HEK293 (cell line): Measurements from ENCODE around the gene S100A11.

Source experiments
- KLF10 ChIP-seq: fragments of 450-650 bp; IDR thresholded peaks from 2 replicates; pipeline ENCODE4 v1.5.1; 2018; ENCODE audit warnings: missing biosample characterization, mild to moderate bottlenecking, missing genetic modification characterization
- RBAK ChIP-seq: fragments of 450-650 bp; formaldehyde crosslinking; IDR thresholded peaks from 2 replicates; pipeline ENCODE4 v1.5.1; 2016; ENCODE audit warnings: missing biosample characterization, missing genetic modification characterization
- YY1 ChIP-seq: fragments of 450-650 bp; formaldehyde crosslinking; IDR thresholded peaks from 2 replicates; pipeline ENCODE4 v1.5.1; 2018; ENCODE audit warnings: missing biosample characterization, missing genetic modification characterization
- ZNF121 ChIP-seq: fragments of 450-650 bp; formaldehyde crosslinking; IDR thresholded peaks from 2 replicates; pipeline ENCODE4 v1.5.1; 2016; ENCODE audit warnings: missing biosample characterization, missing genetic modification characterization
- ZNF175 ChIP-seq: fragments of 450-650 bp; formaldehyde crosslinking; IDR thresholded peaks from 2 replicates; pipeline ENCODE4 v1.5.1; 2016; ENCODE audit warnings: missing biosample characterization, missing genetic modification characterization
- ZNF19 ChIP-seq: fragments of 450-650 bp; formaldehyde crosslinking; IDR thresholded peaks from 2 replicates; pipeline ENCODE4; 2016; ENCODE audit warnings: missing biosample characterization, missing genetic modification characterization, low read depth
- ZNF302 ChIP-seq: fragments of 450-650 bp; formaldehyde crosslinking; IDR thresholded peaks from 2 replicates; pipeline ENCODE4 v1.5.1; 2016; ENCODE audit warnings: missing biosample characterization, missing genetic modification characterization, low read depth
- ZNF324 ChIP-seq: fragments of 450-650 bp; formaldehyde crosslinking; IDR thresholded peaks from 2 replicates; pipeline ENCODE4 v1.5.1; 2016; ENCODE audit warnings: missing biosample characterization, missing genetic modification characterization
- ZNF514 ChIP-seq: fragments of 450-650 bp; formaldehyde crosslinking; IDR thresholded peaks from 2 replicates; pipeline ENCODE4 v1.5.1; 2016; ENCODE audit warnings: missing biosample characterization, missing genetic modification characterization
- ZNF776 ChIP-seq: fragments of 450-650 bp; formaldehyde crosslinking; IDR thresholded peaks from 2 replicates; pipeline ENCODE4 v1.5.0; 2017; ENCODE audit warnings: missing biosample characterization, missing genetic modification characterization, borderline replicate concordance
- TF ChIP-seq, protein P1 (sequence below): fragments of 450-650 bp; formaldehyde crosslinking; IDR thresholded peaks from 2 replicates; pipeline ENCODE4 v1.5.1; 2016; ENCODE audit warnings: missing biosample characterization, missing genetic modification characterization
- TF ChIP-seq, protein P2 (sequence below): fragments of 450-650 bp; formaldehyde crosslinking; IDR thresholded peaks from 2 replicates; pipeline ENCODE4 v1.5.1; 2016; ENCODE audit warnings: missing biosample characterization, missing genetic modification characterization
- TF ChIP-seq, protein P3 (sequence below): IDR thresholded peaks from 2 replicates; pipeline ENCODE4 v1.6.1; 2011; ENCODE audit warnings: mild to moderate bottlenecking, low read depth, low read length, borderline replicate concordance
- TF ChIP-seq, protein P4 (sequence below): fragments of 450-650 bp; formaldehyde crosslinking; IDR thresholded peaks from 2 replicates; pipeline ENCODE4 v1.5.1; 2016; ENCODE audit warnings: missing biosample characterization, missing genetic modification characterization

DNA sequence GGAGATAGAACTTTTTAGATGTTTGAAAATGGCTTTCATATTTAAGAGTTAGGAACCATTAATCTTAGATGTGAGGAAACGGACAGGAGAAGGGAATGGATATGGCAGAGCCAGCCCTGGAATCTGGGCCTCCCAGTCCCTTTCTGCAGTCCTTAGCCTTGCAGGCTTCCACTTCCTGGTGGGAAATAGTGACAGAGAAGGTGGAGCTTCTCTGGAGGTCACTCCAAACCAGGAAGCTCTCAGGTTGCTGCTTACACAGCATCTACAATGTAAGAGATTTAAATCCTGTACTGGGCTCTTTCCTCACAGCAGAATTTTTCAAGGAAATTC is 2.5 kb downstream of the S100A11 start:
- TF ChIP-seq RBAK (no peak), ZNF776 (tag by site-specific recombination) (no peak), ZNF19 (tag by site-specific recombination) (no peak), ZNF324 (tag by site-specific recombination) (no peak), ZNF121 (no peak), ZNF175 (no peak), ZNF514 (no peak), YY1 (no peak), ZNF302 (tag by site-specific recombination) (no peak), KLF10 (tag by site-specific recombination) (no peak)
- TF ChIP-seq, protein P1, sequence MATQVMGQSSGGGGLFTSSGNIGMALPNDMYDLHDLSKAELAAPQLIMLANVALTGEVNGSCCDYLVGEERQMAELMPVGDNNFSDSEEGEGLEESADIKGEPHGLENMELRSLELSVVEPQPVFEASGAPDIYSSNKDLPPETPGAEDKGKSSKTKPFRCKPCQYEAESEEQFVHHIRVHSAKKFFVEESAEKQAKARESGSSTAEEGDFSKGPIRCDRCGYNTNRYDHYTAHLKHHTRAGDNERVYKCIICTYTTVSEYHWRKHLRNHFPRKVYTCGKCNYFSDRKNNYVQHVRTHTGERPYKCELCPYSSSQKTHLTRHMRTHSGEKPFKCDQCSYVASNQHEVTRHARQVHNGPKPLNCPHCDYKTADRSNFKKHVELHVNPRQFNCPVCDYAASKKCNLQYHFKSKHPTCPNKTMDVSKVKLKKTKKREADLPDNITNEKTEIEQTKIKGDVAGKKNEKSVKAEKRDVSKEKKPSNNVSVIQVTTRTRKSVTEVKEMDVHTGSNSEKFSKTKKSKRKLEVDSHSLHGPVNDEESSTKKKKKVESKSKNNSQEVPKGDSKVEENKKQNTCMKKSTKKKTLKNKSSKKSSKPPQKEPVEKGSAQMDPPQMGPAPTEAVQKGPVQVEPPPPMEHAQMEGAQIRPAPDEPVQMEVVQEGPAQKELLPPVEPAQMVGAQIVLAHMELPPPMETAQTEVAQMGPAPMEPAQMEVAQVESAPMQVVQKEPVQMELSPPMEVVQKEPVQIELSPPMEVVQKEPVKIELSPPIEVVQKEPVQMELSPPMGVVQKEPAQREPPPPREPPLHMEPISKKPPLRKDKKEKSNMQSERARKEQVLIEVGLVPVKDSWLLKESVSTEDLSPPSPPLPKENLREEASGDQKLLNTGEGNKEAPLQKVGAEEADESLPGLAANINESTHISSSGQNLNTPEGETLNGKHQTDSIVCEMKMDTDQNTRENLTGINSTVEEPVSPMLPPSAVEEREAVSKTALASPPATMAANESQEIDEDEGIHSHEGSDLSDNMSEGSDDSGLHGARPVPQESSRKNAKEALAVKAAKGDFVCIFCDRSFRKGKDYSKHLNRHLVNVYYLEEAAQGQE (tag by site-specific recombination) = no peak
- TF ChIP-seq, protein P2, sequence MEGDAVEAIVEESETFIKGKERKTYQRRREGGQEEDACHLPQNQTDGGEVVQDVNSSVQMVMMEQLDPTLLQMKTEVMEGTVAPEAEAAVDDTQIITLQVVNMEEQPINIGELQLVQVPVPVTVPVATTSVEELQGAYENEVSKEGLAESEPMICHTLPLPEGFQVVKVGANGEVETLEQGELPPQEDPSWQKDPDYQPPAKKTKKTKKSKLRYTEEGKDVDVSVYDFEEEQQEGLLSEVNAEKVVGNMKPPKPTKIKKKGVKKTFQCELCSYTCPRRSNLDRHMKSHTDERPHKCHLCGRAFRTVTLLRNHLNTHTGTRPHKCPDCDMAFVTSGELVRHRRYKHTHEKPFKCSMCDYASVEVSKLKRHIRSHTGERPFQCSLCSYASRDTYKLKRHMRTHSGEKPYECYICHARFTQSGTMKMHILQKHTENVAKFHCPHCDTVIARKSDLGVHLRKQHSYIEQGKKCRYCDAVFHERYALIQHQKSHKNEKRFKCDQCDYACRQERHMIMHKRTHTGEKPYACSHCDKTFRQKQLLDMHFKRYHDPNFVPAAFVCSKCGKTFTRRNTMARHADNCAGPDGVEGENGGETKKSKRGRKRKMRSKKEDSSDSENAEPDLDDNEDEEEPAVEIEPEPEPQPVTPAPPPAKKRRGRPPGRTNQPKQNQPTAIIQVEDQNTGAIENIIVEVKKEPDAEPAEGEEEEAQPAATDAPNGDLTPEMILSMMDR (tag by site-specific recombination) = no peak
- TF ChIP-seq, protein P3, sequence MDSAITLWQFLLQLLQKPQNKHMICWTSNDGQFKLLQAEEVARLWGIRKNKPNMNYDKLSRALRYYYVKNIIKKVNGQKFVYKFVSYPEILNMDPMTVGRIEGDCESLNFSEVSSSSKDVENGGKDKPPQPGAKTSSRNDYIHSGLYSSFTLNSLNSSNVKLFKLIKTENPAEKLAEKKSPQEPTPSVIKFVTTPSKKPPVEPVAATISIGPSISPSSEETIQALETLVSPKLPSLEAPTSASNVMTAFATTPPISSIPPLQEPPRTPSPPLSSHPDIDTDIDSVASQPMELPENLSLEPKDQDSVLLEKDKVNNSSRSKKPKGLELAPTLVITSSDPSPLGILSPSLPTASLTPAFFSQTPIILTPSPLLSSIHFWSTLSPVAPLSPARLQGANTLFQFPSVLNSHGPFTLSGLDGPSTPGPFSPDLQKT = no peak
- TF ChIP-seq, protein P4, sequence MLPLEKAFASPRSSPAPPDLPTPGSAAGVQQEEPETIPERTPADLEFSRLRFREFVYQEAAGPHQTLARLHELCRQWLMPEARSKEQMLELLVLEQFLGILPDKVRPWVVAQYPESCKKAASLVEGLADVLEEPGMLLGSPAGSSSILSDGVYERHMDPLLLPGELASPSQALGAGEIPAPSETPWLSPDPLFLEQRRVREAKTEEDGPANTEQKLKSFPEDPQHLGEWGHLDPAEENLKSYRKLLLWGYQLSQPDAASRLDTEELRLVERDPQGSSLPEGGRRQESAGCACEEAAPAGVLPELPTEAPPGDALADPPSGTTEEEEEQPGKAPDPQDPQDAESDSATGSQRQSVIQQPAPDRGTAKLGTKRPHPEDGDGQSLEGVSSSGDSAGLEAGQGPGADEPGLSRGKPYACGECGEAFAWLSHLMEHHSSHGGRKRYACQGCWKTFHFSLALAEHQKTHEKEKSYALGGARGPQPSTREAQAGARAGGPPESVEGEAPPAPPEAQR (tag by site-specific recombination) = no peak
